ENCODE measurements around the gene AUP1. TPM values are rescaled to one million over a fixed set of nuclear protein-coding genes. Genes with fewer than 3 reads are reported as not detected.

Gene AUP1
- total and polyA plus RNA-seq, 10 of the 15 experiments (the other 5 are each of a cell fraction or from before 2014, with no cell fraction given): 39.1 to 215 (median 138) TPM

- H2AFZ ChIP-seq (ENCODE audit: control insufficient read depth, low read depth, low read length): no peak overlapping the region
- FAIRE-seq: no peak
- no peak for TF ChIP-seq USF2 (IDR thresholded peaks at IDR 0.05; ENCODE audit: borderline replicate concordance, low read depth, low read length)
- H3K4me3 ChIP-seq: peak overlapping the region; percentile 97
- in situ Hi-C loops (cut with MboI) (loop anchor here (10.0 kb wide), 1 partner anchor 103 kb away; no protein-coding TSS in a partner anchor), intact Hi-C loops (cut with micrococcal nuclease; ENCODE audit: unreplicated experiment) (no loop called here)
- peak overlapping the region; percentile 91 for H3K9ac ChIP-seq (ENCODE audit: control insufficient read depth, insufficient read depth, low read length)
- CTCF ChIA-PET: interaction anchor here (0.5 to 19.4 kb wide), 16 partner anchors 9 to 149 kb away, joined by 3 to 280 read pairs (median 6); partner anchors contain the start of genes AUP1, DQX1, HTRA2 and INO80B
- peaks cover 13% of the 10 kb centered on the region for H3K4me1 ChIP-seq (ENCODE audit: control insufficient read depth, insufficient read depth, low read length)
- peaks cover 27% of the 10 kb centered on the region for H3K79me2 ChIP-seq (ENCODE audit: control insufficient read depth, insufficient read depth, low read length)
- H3K27ac ChIP-seq (ENCODE audit: control insufficient read depth, insufficient read depth): no peak overlapping the region
- ATAC-seq: no peak
- DNase-seq (ENCODE audit: low read depth, low spot score): no peak
- H3K27me3 ChIP-seq (replicated peaks in 1 of 2; ENCODE audit: control insufficient read depth in 2 of 2, insufficient read depth in 2 of 2, low read length in 1 of 2): no peaks in the 10 kb centered on the region; a peak in 1 of 4 replicates
- no peaks in the 10 kb centered on the region for H3K36me3 ChIP-seq (ENCODE audit: control insufficient read depth in 2 of 2, insufficient read depth in 2 of 2, low read length in 1 of 2)
- 61% methylated on average over 3 of the region's 3 CpGs for WGBS (ENCODE audit: insufficient coverage, insufficient replicate concordance, low lambda C conversion rate, missing lambda C conversion rate)
- POLR2A ChIA-PET: interaction anchor here (0.7 to 3.6 kb wide), 13 partner anchors 9 to 119 kb away, joined by 3 to 44 read pairs (median 5); partner anchors contain the start of genes AUP1, HTRA2, INO80B and MOGS
- RAD21 ChIA-PET (ENCODE audit: unreplicated experiment): interaction anchor here (0.6 to 5.9 kb wide), 13 partner anchors 9 to 657 kb away, joined by 3 to 121 read pairs (median 5); partner anchors contain the start of genes AUP1, DQX1, HTRA2 and INO80B
- no peaks in the 10 kb centered on the region; the same call in 1 of the 2 replicates for H4K20me1 ChIP-seq (ENCODE audit: control insufficient read depth, insufficient read depth)
- H3K9me3 ChIP-seq (replicated peaks; ENCODE audit: control insufficient read depth, insufficient read depth, low read length): no peaks in the 10 kb centered on the region
- H3K4me2 ChIP-seq (ENCODE audit: control insufficient read depth, insufficient read depth): peak overlapping the region; percentile 96
- SMC1A ChIA-PET (ENCODE audit: uncharacterized antibody, unreplicated experiment): interaction anchor here (0.7 to 5.7 kb wide), 12 partner anchors 8 to 107 kb away, joined by 3 to 128 read pairs (median 7); partner anchors contain the start of genes C2orf81, HTRA2, INO80B and MRPL53
- BruUV-seq (replicated peaks): no TSS peak
Observed at GRCh38 chr2:74481431-74481830, 48.1 kb downstream of the AUP1 start.

Other genes starting within 250 kb of the AUP1 start
Only the 7 nearest of the 20 such genes appear.
- gene LBX2, start 30.1 kb downstream of the AUP1 start, total RNA-seq (2014; rRNA removed): 0.98 and 4.0 TPM in 2 replicates
- 0.22 and 0.46 TPM in 2 replicates for gene LBX2, start 30.1 kb downstream of the AUP1 start, total RNA-seq (2014; rRNA removed; fragmentation: Illumina TruSeq; extraction: Trizol)
- 0.88 and 1.2 TPM in 2 replicates for gene LBX2, start 30.1 kb downstream of the AUP1 start, total RNA-seq (2021)
- 0.13 and 0.15 TPM in 2 replicates for gene LBX2, start 30.1 kb downstream of the AUP1 start, polyA plus RNA-seq (2011; rRNA removed)
- gene LBX2, start 30.1 kb downstream of the AUP1 start, polyA plus RNA-seq (2014; fragmentation: Illumina TruSeq; extraction: Trizol): 0.32 and 0.89 TPM in 2 replicates
- gene LBX2, start 30.1 kb downstream of the AUP1 start, polyA plus RNA-seq (2014; fragmentation: Nextera tagmentation; extraction: Ambion mirVana): under 1 TPM; 0.08 to 0.09 TPM
- gene LBX2, start 30.1 kb downstream of the AUP1 start, polyA plus RNA-seq (2014; rRNA removed): 1.3 and 1.4 TPM in 2 replicates
- gene LBX2, start 30.1 kb downstream of the AUP1 start, polyA plus RNA-seq (2016; fragmentation: Nextera tagmentation; extraction: Ambion mirVana): under 1 TPM; 0.20 to 0.88 TPM
- gene PCGF1, start 22.0 kb downstream of the AUP1 start, total RNA-seq (2014; rRNA removed): 26.6 and 27.4 TPM in 2 replicates
- gene PCGF1, start 22.0 kb downstream of the AUP1 start, total RNA-seq (2014; rRNA removed; fragmentation: Illumina TruSeq; extraction: Trizol): 23.1 and 23.4 TPM in 2 replicates
- 25.8 and 27.4 TPM in 2 replicates for gene PCGF1, start 22.0 kb downstream of the AUP1 start, total RNA-seq (2021)
- gene PCGF1, start 22.0 kb downstream of the AUP1 start, polyA plus RNA-seq (2011; rRNA removed): 23.9 and 36.3 TPM in 2 replicates
- 23.0 and 25.9 TPM in 2 replicates for gene PCGF1, start 22.0 kb downstream of the AUP1 start, polyA plus RNA-seq (2014; fragmentation: Illumina TruSeq; extraction: Trizol)
- gene PCGF1, start 22.0 kb downstream of the AUP1 start, polyA plus RNA-seq (2014; fragmentation: Nextera tagmentation; extraction: Ambion mirVana): 10 to 100 TPM; 42.5 to 50.8 TPM
- gene PCGF1, start 22.0 kb downstream of the AUP1 start, polyA plus RNA-seq (2014; rRNA removed): 27.6 and 28.1 TPM in 2 replicates
- gene PCGF1, start 22.0 kb downstream of the AUP1 start, polyA plus RNA-seq (2016; fragmentation: Nextera tagmentation; extraction: Ambion mirVana): 10 to 100 TPM; 25.6 to 27.4 TPM
- 3.2 and 3.7 TPM in 2 replicates for gene TLX2, start 15.3 kb downstream of the AUP1 start, total RNA-seq (2014; rRNA removed)
- gene TLX2, start 15.3 kb downstream of the AUP1 start, total RNA-seq (2014; rRNA removed; fragmentation: Illumina TruSeq; extraction: Trizol): 1.3 and 1.4 TPM in 2 replicates
- gene TLX2, start 15.3 kb downstream of the AUP1 start, total RNA-seq (2021): 5.3 and 5.5 TPM in 2 replicates
- not detected in 2 replicates for gene TLX2, start 15.3 kb downstream of the AUP1 start, polyA plus RNA-seq (2011; rRNA removed)
- 0.11 and 0.90 TPM in 2 replicates for gene TLX2, start 15.3 kb downstream of the AUP1 start, polyA plus RNA-seq (2014; fragmentation: Illumina TruSeq; extraction: Trizol)
- gene TLX2, start 15.3 kb downstream of the AUP1 start, polyA plus RNA-seq (2014; fragmentation: Nextera tagmentation; extraction: Ambion mirVana): under 1 TPM; 0.06 to 0.13 TPM
- gene TLX2, start 15.3 kb downstream of the AUP1 start, polyA plus RNA-seq (2014; rRNA removed): 4.4 and 5.7 TPM in 2 replicates
- 1 to 10 TPM; 3.6 to 3.8 TPM for gene TLX2, start 15.3 kb downstream of the AUP1 start, polyA plus RNA-seq (2016; fragmentation: Nextera tagmentation; extraction: Ambion mirVana)
- 0.34 and 1.2 TPM in 2 replicates for gene DQX1, start 3.5 kb downstream of the AUP1 start, total RNA-seq (2014; rRNA removed)
- 0.67 and 0.78 TPM in 2 replicates for gene DQX1, start 3.5 kb downstream of the AUP1 start, total RNA-seq (2014; rRNA removed; fragmentation: Illumina TruSeq; extraction: Trizol)
- gene DQX1, start 3.5 kb downstream of the AUP1 start, total RNA-seq (2021): 0.85 and 0.98 TPM in 2 replicates
- 0.46 and 0.87 TPM in 2 replicates for gene DQX1, start 3.5 kb downstream of the AUP1 start, polyA plus RNA-seq (2011; rRNA removed)
- gene DQX1, start 3.5 kb downstream of the AUP1 start, polyA plus RNA-seq (2014; fragmentation: Illumina TruSeq; extraction: Trizol): 0.96 and 1.7 TPM in 2 replicates
- under 1 TPM; 0.63 to 0.73 TPM for gene DQX1, start 3.5 kb downstream of the AUP1 start, polyA plus RNA-seq (2014; fragmentation: Nextera tagmentation; extraction: Ambion mirVana)
- 1.5 and 1.6 TPM in 2 replicates for gene DQX1, start 3.5 kb downstream of the AUP1 start, polyA plus RNA-seq (2014; rRNA removed)
- 1 to 10 TPM; 1.1 to 2.1 TPM for gene DQX1, start 3.5 kb downstream of the AUP1 start, polyA plus RNA-seq (2016; fragmentation: Nextera tagmentation; extraction: Ambion mirVana)
- 73.9 and 77.4 TPM in 2 replicates for gene HTRA2, start 227 bp upstream of the AUP1 start, total RNA-seq (2014; rRNA removed)
- gene HTRA2, start 227 bp upstream of the AUP1 start, total RNA-seq (2014; rRNA removed; fragmentation: Illumina TruSeq; extraction: Trizol): 48.7 and 51.8 TPM in 2 replicates
- 62.2 and 64.5 TPM in 2 replicates for gene HTRA2, start 227 bp upstream of the AUP1 start, total RNA-seq (2021)
- gene HTRA2, start 227 bp upstream of the AUP1 start, polyA plus RNA-seq (2011; rRNA removed): 34.3 and 46.9 TPM in 2 replicates
- gene HTRA2, start 227 bp upstream of the AUP1 start, polyA plus RNA-seq (2014; fragmentation: Illumina TruSeq; extraction: Trizol): 39.7 and 45.1 TPM in 2 replicates
- 10 to 100 TPM; 42.3 to 46.4 TPM for gene HTRA2, start 227 bp upstream of the AUP1 start, polyA plus RNA-seq (2014; fragmentation: Nextera tagmentation; extraction: Ambion mirVana)
- gene HTRA2, start 227 bp upstream of the AUP1 start, polyA plus RNA-seq (2014; rRNA removed): 68.3 and 70.5 TPM in 2 replicates
- gene HTRA2, start 227 bp upstream of the AUP1 start, polyA plus RNA-seq (2016; fragmentation: Nextera tagmentation; extraction: Ambion mirVana): 10 to 100 TPM; 60.6 to 61.4 TPM
- gene LOXL3, start 24.2 kb upstream of the AUP1 start, total RNA-seq (2014; rRNA removed): 19.4 and 22.2 TPM in 2 replicates
- 11.9 TPM in 2 replicates for gene LOXL3, start 24.2 kb upstream of the AUP1 start, total RNA-seq (2014; rRNA removed; fragmentation: Illumina TruSeq; extraction: Trizol)
- gene LOXL3, start 24.2 kb upstream of the AUP1 start, total RNA-seq (2021): 25.1 and 29.0 TPM in 2 replicates
- 37.6 and 40.9 TPM in 2 replicates for gene LOXL3, start 24.2 kb upstream of the AUP1 start, polyA plus RNA-seq (2011; rRNA removed)
- gene LOXL3, start 24.2 kb upstream of the AUP1 start, polyA plus RNA-seq (2014; fragmentation: Illumina TruSeq; extraction: Trizol): 16.2 and 16.6 TPM in 2 replicates
- 1 to 10 TPM; 6.2 to 6.7 TPM for gene LOXL3, start 24.2 kb upstream of the AUP1 start, polyA plus RNA-seq (2014; fragmentation: Nextera tagmentation; extraction: Ambion mirVana)
- 32.8 and 33.3 TPM in 2 replicates for gene LOXL3, start 24.2 kb upstream of the AUP1 start, polyA plus RNA-seq (2014; rRNA removed)
- gene LOXL3, start 24.2 kb upstream of the AUP1 start, polyA plus RNA-seq (2016; fragmentation: Nextera tagmentation; extraction: Ambion mirVana): 10 to 100 TPM; 27.3 to 31.2 TPM
- gene DOK1, start 25.0 kb upstream of the AUP1 start, total RNA-seq (2014; rRNA removed): 90.7 and 104 TPM in 2 replicates
- 28.3 and 31.0 TPM in 2 replicates for gene DOK1, start 25.0 kb upstream of the AUP1 start, total RNA-seq (2014; rRNA removed; fragmentation: Illumina TruSeq; extraction: Trizol)
- gene DOK1, start 25.0 kb upstream of the AUP1 start, total RNA-seq (2021): 82.2 and 91.5 TPM in 2 replicates
- gene DOK1, start 25.0 kb upstream of the AUP1 start, polyA plus RNA-seq (2011; rRNA removed): 17.6 and 30.8 TPM in 2 replicates
- gene DOK1, start 25.0 kb upstream of the AUP1 start, polyA plus RNA-seq (2014; fragmentation: Illumina TruSeq; extraction: Trizol): 13.3 and 40.3 TPM in 2 replicates
- gene DOK1, start 25.0 kb upstream of the AUP1 start, polyA plus RNA-seq (2014; fragmentation: Nextera tagmentation; extraction: Ambion mirVana): 1 to 10 TPM; 1.4 to 6.3 TPM
- 79.1 and 99.6 TPM in 2 replicates for gene DOK1, start 25.0 kb upstream of the AUP1 start, polyA plus RNA-seq (2014; rRNA removed)
- 10 to 100 TPM; 81.6 to 89.4 TPM for gene DOK1, start 25.0 kb upstream of the AUP1 start, polyA plus RNA-seq (2016; fragmentation: Nextera tagmentation; extraction: Ambion mirVana)

Data from GM12878 (cell line).